ENCODE measurements around the gene USP9X.
"Not testable (repeated sequence)": the region's sequence is repeated elsewhere in the genome, so short reads cannot be mapped to it uniquely, and the experiment has no call there.

USP9X gene

DNA sequence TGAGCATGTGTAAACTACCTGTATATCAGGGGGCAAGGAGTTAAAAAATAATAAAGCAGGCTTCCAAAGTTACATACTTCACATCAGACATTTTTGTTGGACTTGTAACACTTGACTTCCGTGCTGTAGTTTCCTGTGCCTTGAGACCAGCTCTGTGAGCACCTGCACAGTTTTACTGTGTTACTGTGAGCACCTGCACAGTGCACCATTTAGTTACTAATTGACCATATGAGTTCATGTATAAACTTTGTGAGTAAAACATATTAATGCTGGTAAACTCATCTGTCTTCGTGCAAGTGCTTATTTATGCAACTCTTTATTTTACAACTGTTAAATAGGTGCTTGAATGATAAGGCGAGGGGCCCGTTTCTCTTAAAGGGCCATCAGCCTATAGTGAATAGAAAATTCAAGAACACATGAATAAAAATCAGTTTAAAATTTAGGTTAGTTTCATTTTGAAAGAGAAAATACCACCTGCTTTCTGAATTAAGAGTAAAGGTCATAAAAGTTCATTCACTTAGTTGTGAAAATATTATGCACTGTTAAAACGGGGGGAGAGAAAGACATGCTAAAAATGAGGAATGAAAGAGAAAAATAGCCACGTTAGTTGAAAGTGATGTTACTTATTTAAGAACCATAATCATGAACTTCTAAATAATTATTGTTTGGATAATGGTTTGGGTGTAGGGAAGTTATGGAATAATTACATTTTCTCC lies 42.4 kb downstream of the USP9X start:
- Histone ChIP-seq H3K9me3 (ENCODE audit: control insufficient read depth, insufficient read depth, low read length) (0 out of 2 replicates have a peak, but pooled peaks cover 2% of the 10 kb centered on the region), H3K27ac (ENCODE audit: low read depth, low read length) (no peak overlapping the region), H3K36me3 (ENCODE audit: control insufficient read depth, insufficient read depth, low read length) (peaks cover 91% of the 10 kb centered on the region), H3K4me1 (ENCODE audit: control insufficient read depth, insufficient read depth, low read length) (no peaks in the 10 kb centered on the region), H3K9ac (ENCODE audit: low read depth, low read length) (no peak overlapping the region), H3K4me3 (ENCODE audit: low read depth, low read length) (no peak overlapping the region), H3K27me3 (ENCODE audit: control insufficient read depth, insufficient read depth, low read length) (no peaks in the 10 kb centered on the region)

DNA sequence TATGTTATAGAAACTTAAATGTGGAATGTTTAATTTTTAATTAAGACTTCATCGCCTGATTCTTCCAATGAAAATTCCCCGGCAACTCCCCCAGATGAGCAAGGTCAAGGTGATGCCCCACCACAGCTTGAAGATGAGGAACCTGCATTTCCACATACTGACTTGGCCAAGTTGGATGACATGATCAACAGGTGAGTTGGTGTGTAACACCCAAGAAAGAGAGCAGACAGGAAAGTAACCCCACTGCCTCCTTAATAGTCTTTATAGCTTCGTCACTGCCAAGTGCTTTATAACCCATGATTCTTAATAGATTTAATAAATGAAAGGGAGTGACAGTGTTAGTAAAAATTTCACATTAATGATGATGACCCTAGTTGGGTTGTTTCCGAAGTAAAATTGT lies 43.7 kb downstream of the USP9X start:
- H3K27me3 ChIP-seq (ENCODE audit: control insufficient read depth, insufficient read depth, low read length): no peaks in the 10 kb centered on the region
- H3K36me3 ChIP-seq (ENCODE audit: control insufficient read depth, insufficient read depth, low read length): peaks cover 91% of the 10 kb centered on the region
- H3K27ac ChIP-seq (ENCODE audit: low read depth, low read length): no peak overlapping the region
- no peak overlapping the region for H3K4me3 ChIP-seq (ENCODE audit: low read depth, low read length)
- H3K4me1 ChIP-seq (ENCODE audit: control insufficient read depth, insufficient read depth, low read length): no peaks in the 10 kb centered on the region
- 0 out of 2 replicates have a peak, but pooled peaks cover 2% of the 10 kb centered on the region for H3K9me3 ChIP-seq (ENCODE audit: control insufficient read depth, insufficient read depth, low read length)
- no peak overlapping the region for H3K9ac ChIP-seq (ENCODE audit: low read depth, low read length)

DNA sequence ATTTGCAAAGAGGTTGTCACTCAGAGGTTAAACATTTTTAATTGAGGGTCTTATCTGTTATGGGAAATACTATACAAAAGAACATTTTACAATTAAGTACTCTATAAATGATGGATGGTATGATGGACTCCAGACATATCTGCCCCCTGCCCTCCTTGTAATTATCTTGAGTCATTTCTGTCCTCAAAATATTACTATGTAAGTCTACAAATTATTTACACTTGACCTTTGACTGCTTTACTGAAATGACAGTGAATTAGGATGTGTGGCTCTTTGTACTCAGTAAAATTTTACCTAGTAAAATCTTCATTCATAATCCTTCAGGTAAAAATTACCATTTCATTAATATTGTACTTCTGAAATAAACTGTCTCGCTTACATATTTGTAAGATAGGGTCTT lies 46.5 kb downstream of the USP9X start:
- H3K9ac ChIP-seq (ENCODE audit: low read depth, low read length): no peak overlapping the region
- H3K36me3 ChIP-seq (ENCODE audit: control insufficient read depth, insufficient read depth, low read length): peaks cover 90% of the 10 kb centered on the region
- no peaks in the 10 kb centered on the region for H3K27me3 ChIP-seq (ENCODE audit: control insufficient read depth, insufficient read depth, low read length)
- H3K9me3 ChIP-seq (ENCODE audit: control insufficient read depth, insufficient read depth, low read length): no peaks in the 10 kb centered on the region
- no peak overlapping the region for H3K4me3 ChIP-seq (ENCODE audit: low read depth, low read length)
- no peaks in the 10 kb centered on the region for H3K4me1 ChIP-seq (ENCODE audit: control insufficient read depth, insufficient read depth, low read length)
- H3K27ac ChIP-seq (ENCODE audit: low read depth, low read length): no peak overlapping the region

DNA sequence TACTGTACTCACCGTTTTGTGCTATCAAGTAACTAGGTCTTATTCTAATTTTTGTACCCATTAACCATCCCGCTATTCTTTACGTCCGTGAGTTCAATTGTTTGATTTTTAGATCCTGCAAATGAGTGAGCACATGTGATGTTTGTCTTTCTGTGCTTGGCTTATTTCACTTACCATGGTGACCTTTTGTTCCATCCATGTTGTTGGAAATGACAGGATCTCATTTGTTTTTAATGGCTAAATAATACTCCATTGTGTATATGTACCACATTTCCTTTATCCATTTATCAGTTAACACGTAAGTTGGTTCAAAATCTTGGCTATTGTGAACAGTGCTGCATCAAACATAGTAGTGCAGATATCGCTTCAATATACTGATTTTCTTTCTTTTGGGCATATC lies 48.3 kb downstream of the USP9X start:
- no peak overlapping the region for H3K4me3 ChIP-seq (ENCODE audit: low read depth, low read length)
- H3K4me1 ChIP-seq (ENCODE audit: control insufficient read depth, insufficient read depth, low read length): no peaks in the 10 kb centered on the region
- H3K36me3 ChIP-seq (ENCODE audit: control insufficient read depth, insufficient read depth, low read length): peaks cover 89% of the 10 kb centered on the region
- no peak overlapping the region for H3K9ac ChIP-seq (ENCODE audit: low read depth, low read length)
- no peaks in the 10 kb centered on the region for H3K9me3 ChIP-seq (ENCODE audit: control insufficient read depth, insufficient read depth, low read length)
- no peaks in the 10 kb centered on the region for H3K27me3 ChIP-seq (ENCODE audit: control insufficient read depth, insufficient read depth, low read length)
- no peak overlapping the region for H3K27ac ChIP-seq (ENCODE audit: low read depth, low read length)

DNA sequence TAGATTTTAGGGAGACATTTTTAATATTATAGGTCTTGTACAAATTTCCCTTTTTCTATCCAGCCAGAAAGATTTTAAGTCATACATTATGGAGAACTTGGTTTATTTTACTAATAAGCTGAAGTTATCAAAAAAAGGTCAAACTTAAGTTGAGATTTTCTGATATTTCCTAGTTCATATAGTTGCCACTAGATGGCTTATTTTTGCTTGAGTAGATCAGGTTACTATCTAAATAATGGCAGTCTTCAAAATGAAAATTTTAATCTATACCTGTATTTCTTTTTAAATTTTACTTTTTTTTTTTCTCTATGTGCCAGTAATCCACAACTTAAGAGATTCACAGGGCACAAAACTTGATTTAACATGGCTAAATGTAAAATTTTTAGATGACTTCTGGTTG lies 52.3 kb downstream of the USP9X start:
- Histone ChIP-seq H3K27ac (ENCODE audit: low read depth, low read length) (no peak overlapping the region), H3K9me3 (ENCODE audit: control insufficient read depth, insufficient read depth, low read length) (no peaks in the 10 kb centered on the region), H3K9ac (ENCODE audit: low read depth, low read length) (no peak overlapping the region), H3K27me3 (ENCODE audit: control insufficient read depth, insufficient read depth, low read length) (no peaks in the 10 kb centered on the region), H3K4me3 (ENCODE audit: low read depth, low read length) (no peak overlapping the region), H3K4me1 (ENCODE audit: control insufficient read depth, insufficient read depth, low read length) (no peaks in the 10 kb centered on the region), H3K36me3 (ENCODE audit: control insufficient read depth, insufficient read depth, low read length) (peaks cover 97% of the 10 kb centered on the region)

DNA sequence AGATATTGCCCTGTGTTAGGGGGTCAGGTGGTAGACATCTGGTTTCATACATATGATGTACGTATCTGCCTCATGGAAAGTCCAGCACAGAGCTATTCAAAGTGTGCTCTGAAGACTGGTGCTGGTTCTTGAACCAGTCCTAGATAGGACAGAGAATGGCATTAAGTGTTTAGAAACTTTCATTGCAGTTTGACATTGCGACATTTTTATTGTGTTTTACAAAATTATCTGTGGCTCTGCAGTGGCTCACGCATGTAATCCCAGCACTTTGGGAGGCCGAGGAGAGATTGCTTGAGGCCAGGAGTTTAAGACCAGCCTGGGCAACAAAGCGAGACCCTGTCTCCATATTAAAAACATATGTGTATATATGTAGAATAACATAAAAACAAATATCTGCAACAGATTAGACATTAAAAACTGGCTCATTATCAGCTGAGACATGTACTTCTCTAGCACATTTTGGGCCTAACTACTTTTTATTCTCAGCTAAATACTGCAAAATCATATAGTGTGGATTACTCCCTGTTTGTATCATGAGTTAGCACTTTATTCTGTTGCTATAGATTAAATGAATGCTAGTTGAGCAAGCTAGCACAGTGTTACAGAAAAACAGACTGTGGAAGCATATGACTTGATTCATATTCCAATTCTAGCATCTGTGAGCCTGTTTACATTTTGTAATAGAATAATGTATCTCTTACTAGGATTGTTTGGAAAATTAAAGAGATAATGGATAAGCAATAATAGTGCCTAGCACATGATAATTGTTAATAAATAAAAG lies 57.1 kb downstream of the USP9X start:
- Histone ChIP-seq H3K36me3 (ENCODE audit: control insufficient read depth, insufficient read depth, low read length) (peaks cover 99% of the 10 kb centered on the region), H3K27ac (ENCODE audit: low read depth, low read length) (no peak overlapping the region)

DNA sequence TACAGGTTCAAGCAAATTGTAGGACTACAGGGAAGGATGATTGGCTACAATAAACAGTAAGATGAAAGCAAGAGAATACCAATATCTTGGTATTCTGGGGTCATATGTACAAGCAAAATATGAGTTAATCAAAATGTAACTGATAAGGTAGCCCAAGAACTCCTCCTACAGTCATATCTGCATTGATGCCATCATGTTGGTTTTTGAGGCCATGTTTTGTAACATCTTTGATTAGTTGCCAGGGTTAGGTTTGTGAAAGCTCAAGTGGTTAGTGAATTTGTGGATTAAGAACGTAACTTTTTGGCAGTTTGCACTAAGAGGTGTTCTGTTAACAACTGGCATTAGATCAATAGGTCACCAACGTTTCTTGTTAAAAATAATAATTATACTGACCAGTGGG lies 59.6 kb downstream of the USP9X start:
- Histone ChIP-seq H3K27me3 (ENCODE audit: control insufficient read depth, insufficient read depth, low read length) (no peaks in the 10 kb centered on the region), H3K27ac (ENCODE audit: low read depth, low read length) (no peak overlapping the region), H3K36me3 (ENCODE audit: control insufficient read depth, insufficient read depth, low read length) (peaks cover 99% of the 10 kb centered on the region), H3K4me1 (ENCODE audit: control insufficient read depth, insufficient read depth, low read length) (no peaks in the 10 kb centered on the region), H3K4me3 (ENCODE audit: low read depth, low read length) (no peak overlapping the region), H3K9ac (ENCODE audit: low read depth, low read length) (no peak overlapping the region), H3K9me3 (ENCODE audit: control insufficient read depth, insufficient read depth, low read length) (no peaks in the 10 kb centered on the region)

More for the DNA sequence above, 57.1 kb downstream of the USP9X start:
- no peak overlapping the region; the same call in 1 of the 2 replicates for H3K9ac ChIP-seq (ENCODE audit: low read depth, low read length)
- no peaks in the 10 kb centered on the region for H3K4me1 ChIP-seq (ENCODE audit: control insufficient read depth, insufficient read depth, low read length)
- no peaks in the 10 kb centered on the region for H3K9me3 ChIP-seq (ENCODE audit: control insufficient read depth, insufficient read depth, low read length)
- no peak overlapping the region for H3K4me3 ChIP-seq (ENCODE audit: low read depth, low read length)
- no peaks in the 10 kb centered on the region for H3K27me3 ChIP-seq (ENCODE audit: control insufficient read depth, insufficient read depth, low read length)

DNA sequence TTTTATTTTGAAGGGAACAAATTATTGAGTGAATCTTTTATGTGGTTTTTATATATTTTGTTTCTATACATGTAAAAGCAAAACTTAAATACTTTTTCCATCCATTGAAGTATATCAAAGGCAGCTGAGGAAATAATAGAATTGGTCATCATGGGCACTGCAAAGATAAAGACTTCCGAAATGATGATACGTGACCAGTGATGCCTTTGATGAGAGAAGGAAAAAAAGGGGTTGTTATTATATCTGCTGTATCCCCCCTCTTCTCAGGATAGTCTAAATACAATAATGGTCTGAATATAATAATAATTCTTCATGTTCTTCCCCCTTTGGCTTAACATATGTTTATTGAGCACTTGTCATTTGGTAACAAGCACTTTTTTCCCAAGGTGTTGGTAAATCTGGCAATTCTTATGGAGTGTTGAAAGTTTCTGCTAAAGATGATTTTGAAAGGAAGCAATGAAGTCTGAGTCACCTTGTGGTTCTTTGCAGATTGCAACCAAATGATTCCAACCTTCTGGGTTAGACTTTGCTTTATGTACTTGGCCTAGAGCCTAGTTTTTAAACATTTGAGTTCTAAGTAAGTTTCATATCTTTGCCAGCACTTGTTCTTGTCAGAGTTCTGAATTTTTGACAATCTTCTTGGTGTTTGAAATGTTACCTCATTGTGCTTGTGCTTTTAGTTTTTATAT lies 60.8 kb downstream of the USP9X start:
- H3K9me3 ChIP-seq (ENCODE audit: control insufficient read depth, insufficient read depth, low read length): no peaks in the 10 kb centered on the region
- no peak overlapping the region for H3K27ac ChIP-seq (ENCODE audit: low read depth, low read length)
- peaks cover 99% of the 10 kb centered on the region for H3K36me3 ChIP-seq (ENCODE audit: control insufficient read depth, insufficient read depth, low read length)
- no peak overlapping the region for H3K9ac ChIP-seq (ENCODE audit: low read depth, low read length)
- H3K4me3 ChIP-seq (ENCODE audit: low read depth, low read length): no peak overlapping the region
- no peaks in the 10 kb centered on the region for H3K27me3 ChIP-seq (ENCODE audit: control insufficient read depth, insufficient read depth, low read length)
- H3K4me1 ChIP-seq (ENCODE audit: control insufficient read depth, insufficient read depth, low read length): no peaks in the 10 kb centered on the region

DNA sequence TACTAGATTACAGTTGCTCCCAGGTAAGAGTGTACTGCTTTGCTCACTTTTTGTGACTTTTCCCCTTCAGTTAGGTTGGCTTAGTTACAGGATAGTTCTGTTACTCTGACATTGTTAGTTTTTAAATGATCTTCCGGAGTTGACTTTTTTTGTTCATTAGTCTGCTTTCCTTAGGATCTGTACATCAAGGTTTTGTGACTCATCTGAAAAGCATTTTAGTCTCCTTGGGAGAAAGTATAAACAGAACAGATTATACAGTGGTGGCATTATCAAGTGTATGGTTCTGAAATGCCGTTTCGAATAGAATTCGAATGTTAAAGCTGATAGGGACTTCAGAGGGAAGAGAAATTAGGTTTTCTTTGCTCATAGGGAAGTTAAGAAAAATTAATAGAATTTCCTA lies 63.3 kb downstream of the USP9X start:
- no peaks in the 10 kb centered on the region for H3K9me3 ChIP-seq (ENCODE audit: control insufficient read depth, insufficient read depth, low read length)
- H3K4me1 ChIP-seq (ENCODE audit: control insufficient read depth, insufficient read depth, low read length): 0 out of 2 replicates have a peak, but pooled peaks cover 2% of the 10 kb centered on the region
- peaks cover 99% of the 10 kb centered on the region for H3K36me3 ChIP-seq (ENCODE audit: control insufficient read depth, insufficient read depth, low read length)
- no peak overlapping the region for H3K27ac ChIP-seq (ENCODE audit: low read depth, low read length)
- no peak overlapping the region for H3K4me3 ChIP-seq (ENCODE audit: low read depth, low read length)
- H3K27me3 ChIP-seq (ENCODE audit: control insufficient read depth, insufficient read depth, low read length): no peaks in the 10 kb centered on the region
- no peak overlapping the region for H3K9ac ChIP-seq (ENCODE audit: low read depth, low read length)

DNA sequence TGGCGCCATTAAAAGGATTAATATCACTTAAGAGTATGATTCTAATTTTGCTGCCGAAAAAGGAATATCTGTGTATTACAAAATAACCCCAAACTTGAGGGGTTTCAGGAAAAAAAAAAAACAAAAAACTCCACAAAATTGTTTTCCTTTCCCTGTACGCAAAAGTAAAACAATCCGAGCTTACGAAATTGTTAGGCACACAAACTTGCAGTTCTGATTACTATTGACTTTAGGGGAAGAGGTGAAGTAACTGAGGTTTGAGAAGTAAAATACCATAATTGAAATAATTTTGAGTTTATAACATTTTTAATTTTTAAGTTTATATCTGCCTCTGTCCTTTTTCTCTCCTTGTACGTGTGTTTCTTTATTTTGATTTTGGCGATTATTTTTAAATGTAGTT lies 64.8 kb downstream of the USP9X start:
- peaks cover 99% of the 10 kb centered on the region for H3K36me3 ChIP-seq (ENCODE audit: control insufficient read depth, insufficient read depth, low read length)

DNA sequence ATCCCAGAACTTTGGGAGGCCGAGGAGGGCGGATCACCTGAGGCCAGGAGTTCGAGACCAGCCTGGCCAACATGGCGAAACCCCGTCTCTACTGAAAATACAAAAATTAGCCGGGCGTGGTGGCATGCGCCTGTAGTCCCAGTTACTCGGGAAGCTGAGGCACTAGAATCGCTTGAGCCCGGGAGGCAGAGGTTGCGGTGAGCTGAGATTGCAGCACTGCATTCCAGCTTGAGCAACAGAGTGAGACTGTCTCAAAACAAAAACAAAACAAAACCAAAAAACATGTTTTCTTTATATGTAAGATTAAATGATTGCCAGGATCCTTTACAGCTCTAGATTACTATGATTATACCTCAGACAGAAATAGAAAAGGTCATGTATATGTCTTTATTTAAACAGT lies 66.5 kb downstream of the USP9X start:
- H3K4me3 ChIP-seq (ENCODE audit: low read depth, low read length); H3K4me1 ChIP-seq (ENCODE audit: control insufficient read depth, insufficient read depth, low read length); H3K9ac ChIP-seq (ENCODE audit: low read depth, low read length); H3K27me3 ChIP-seq (ENCODE audit: control insufficient read depth, insufficient read depth, low read length); H3K9me3 ChIP-seq (ENCODE audit: control insufficient read depth, insufficient read depth, low read length); H3K27ac ChIP-seq (ENCODE audit: low read depth, low read length): not testable (repeated sequence)
- peaks cover 99% of the 10 kb centered on the region for H3K36me3 ChIP-seq (ENCODE audit: control insufficient read depth, insufficient read depth, low read length)

More for the DNA sequence above, 64.8 kb downstream of the USP9X start:
- Histone ChIP-seq H3K4me1 (ENCODE audit: control insufficient read depth, insufficient read depth, low read length) (0 out of 2 replicates have a peak, but pooled peaks cover 4% of the 10 kb centered on the region), H3K27ac (ENCODE audit: low read depth, low read length) (no peak overlapping the region), H3K9me3 (ENCODE audit: control insufficient read depth, insufficient read depth, low read length) (no peaks in the 10 kb centered on the region), H3K27me3 (ENCODE audit: control insufficient read depth, insufficient read depth, low read length) (no peaks in the 10 kb centered on the region), H3K4me3 (ENCODE audit: low read depth, low read length) (no peak overlapping the region), H3K9ac (ENCODE audit: low read depth, low read length) (no peak overlapping the region)
